ENCODE data around the gene GFPT1.

DNA sequence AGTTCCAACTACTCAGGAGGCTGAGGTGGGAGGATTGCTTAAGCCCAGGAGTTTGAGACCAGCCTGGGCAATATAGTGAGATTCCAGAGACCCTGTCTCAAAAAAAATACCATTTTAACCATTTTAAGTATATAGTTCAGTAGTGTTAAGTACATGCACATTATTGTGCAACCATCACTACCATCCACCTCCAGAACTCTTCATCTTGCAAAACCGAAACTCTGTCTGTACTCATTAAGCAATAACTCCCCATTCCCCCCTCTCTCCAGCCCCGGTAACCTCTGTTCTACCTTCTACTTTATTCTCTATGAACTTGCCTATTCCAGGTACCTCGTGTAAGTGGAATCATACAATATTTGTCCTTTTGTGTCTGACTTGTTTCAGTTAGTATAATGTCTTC, 86.4 kb downstream of the GFPT1 start:
- TF ChIP-seq CTCF (IDR thresholded peaks at IDR 0.05) (no peak), POLR2A (IDR thresholded peaks at IDR 0.05) (no peak)

All from adrenal gland (tissue), 5 donors.